Activated T-helper 2 cell treated with anti-CD3 and anti-CD28 coated beads, Interferon-gamma antibody, Interleukin-2, Interleukin-4, amounts not matched to agents 10 μg/mL and 5 μg/mL and 100 μg/mL, durations not matched to agents 14 hours and 24 hours and 36 hours (primary cell): Measurements from ENCODE around the gene ZNF280A. TPM values are rescaled to one million over a fixed set of nuclear protein-coding genes. Genes with fewer than 3 reads are reported as not detected.
A peak's percentile ranks its signal among the peaks of the same experiment; 100 is the strongest.

Experiments
- DNase-seq: peaks from one replicate; pipeline ENCODE4 v3.0.0; 2021; ENCODE audit warnings: low spot score
- H3K27ac Mint-ChIP-seq: one replicate; pipeline ENCODE4 v1.8.0; 2021; ENCODE audit warnings: mixed read lengths
- H3K27me3 Mint-ChIP-seq: one replicate; pipeline ENCODE4 v1.8.0; 2021; ENCODE audit warnings: low read depth, mixed read lengths
- H3K36me3 Mint-ChIP-seq: one replicate; pipeline ENCODE4 v1.8.0; 2021; ENCODE audit warnings: low read depth, mixed read lengths
- H3K4me1 Mint-ChIP-seq: one replicate; pipeline ENCODE4 v1.8.0; 2021; ENCODE audit warnings: low read depth, mixed read lengths
- H3K4me3 Mint-ChIP-seq: one replicate; pipeline ENCODE4 v1.8.0; 2021; ENCODE audit warnings: low read depth, mild to moderate bottlenecking, moderate library complexity, mixed read lengths
- H3K9me3 Mint-ChIP-seq: one replicate; pipeline ENCODE4 v1.8.0; 2021; ENCODE audit warnings: mixed read lengths
- intact Hi-C: fragments of 100-400 bp; cut with micrococcal nuclease; formaldehyde crosslinking; loops from one replicate; pipeline ENCODE4 v1.15.1; 2023
- total RNA-seq: library from RNA; stranded (reverse); gene quantifications from 2 replicates; pipeline ENCODE4 v1.2.3, GENCODE V29; 2022

The ZNF280A gene
- total RNA-seq, 1 donor from 2014 or later = not detected

GRCh38 chr22:22467112-22467511, 53.0 kb downstream of the ZNF280A start:
- H3K4me3 Mint-ChIP-seq = no peak overlapping the region
- intact Hi-C loops = no loop called here
- H3K27me3 Mint-ChIP-seq = peaks cover 25% of the 10 kb centered on the region
- H3K27ac Mint-ChIP-seq = no peak overlapping the region
- no peaks in the 10 kb centered on the region for H3K4me1 Mint-ChIP-seq
- H3K9me3 Mint-ChIP-seq = peaks cover 14% of the 10 kb centered on the region
- DNase-seq = no peak
- no peaks in the 10 kb centered on the region for H3K36me3 Mint-ChIP-seq

GRCh38 chr22:22465782-22466181, 54.3 kb downstream of the ZNF280A start:
- Mint-ChIP-seq H3K4me1 (no peaks in the 10 kb centered on the region), H3K4me3 (no peak overlapping the region), H3K27ac (no peak overlapping the region), H3K27me3 (peaks cover 28% of the 10 kb centered on the region), H3K36me3 (no peaks in the 10 kb centered on the region), H3K9me3 (peaks cover 14% of the 10 kb centered on the region)
- intact Hi-C loops = no loop called here
- DNase-seq = no peak

- peaks cover 14% of the 10 kb centered on the region for H3K9me3 Mint-ChIP-seq
- H3K27ac Mint-ChIP-seq = no peak overlapping the region
- peaks cover 28% of the 10 kb centered on the region for H3K27me3 Mint-ChIP-seq
- intact Hi-C loops = no loop called here
- no peaks in the 10 kb centered on the region for H3K4me1 Mint-ChIP-seq
- H3K4me3 Mint-ChIP-seq = no peak overlapping the region
- DNase-seq = no peak
- H3K36me3 Mint-ChIP-seq = no peaks in the 10 kb centered on the region
Observed at GRCh38 chr22:22465094-22465602, 54.9 kb downstream of the ZNF280A start.

- Mint-ChIP-seq H3K9me3 (peaks cover 14% of the 10 kb centered on the region), H3K36me3 (no peaks in the 10 kb centered on the region), H3K27me3 (peaks cover 23% of the 10 kb centered on the region), H3K4me3 (no peak overlapping the region), H3K27ac (no peak overlapping the region), H3K4me1 (no peaks in the 10 kb centered on the region)
- intact Hi-C loops = loop anchor here (5.0 kb wide), 1 partner anchor 123 kb away; no protein-coding TSS in a partner anchor
- no peak for DNase-seq
Observed at GRCh38 chr22:22464541-22465054, 55.5 kb downstream of the ZNF280A start.

- no peaks in the 10 kb centered on the region for H3K36me3 Mint-ChIP-seq
- DNase-seq = peak; percentile 26
- no peak overlapping the region for H3K27ac Mint-ChIP-seq
- peaks cover 14% of the 10 kb centered on the region for H3K9me3 Mint-ChIP-seq
- intact Hi-C loops = loop anchor here (5.0 kb wide), 1 partner anchor 123 kb away; no protein-coding TSS in a partner anchor
- peaks cover 20% of the 10 kb centered on the region for H3K27me3 Mint-ChIP-seq
- H3K4me3 Mint-ChIP-seq = no peak overlapping the region
- no peaks in the 10 kb centered on the region for H3K4me1 Mint-ChIP-seq
Observed at GRCh38 chr22:22463855-22464540, 56.1 kb downstream of the ZNF280A start.

Other genes with a start within 250 kb of the ZNF280A start
- 3.6 and 3.7 TPM in 2 replicates for gene ZNF280B, start 11.5 kb downstream of the ZNF280A start, total RNA-seq
- gene PRAME, start 39.0 kb upstream of the ZNF280A start, total RNA-seq = not detected in 2 replicates
- gene GGTLC2, start 124.3 kb upstream of the ZNF280A start, total RNA-seq = not detected in 2 replicates